DMS114 treated with DMSO at 0.1 percent for 48 hours (cell line): ENCODE results near the gene ALPI.
"Not testable (repeated sequence)": the region's sequence is repeated elsewhere in the genome, so short reads cannot be mapped to it uniquely, and the experiment has no call there.

Experiments used
- DNase-seq: peaks from one replicate; lab custom pipeline; 2025; ENCODE audit not compliant: unreplicated experiment; lab: John Stamatoyannopoulos, UW

The ALPI gene

DNA sequence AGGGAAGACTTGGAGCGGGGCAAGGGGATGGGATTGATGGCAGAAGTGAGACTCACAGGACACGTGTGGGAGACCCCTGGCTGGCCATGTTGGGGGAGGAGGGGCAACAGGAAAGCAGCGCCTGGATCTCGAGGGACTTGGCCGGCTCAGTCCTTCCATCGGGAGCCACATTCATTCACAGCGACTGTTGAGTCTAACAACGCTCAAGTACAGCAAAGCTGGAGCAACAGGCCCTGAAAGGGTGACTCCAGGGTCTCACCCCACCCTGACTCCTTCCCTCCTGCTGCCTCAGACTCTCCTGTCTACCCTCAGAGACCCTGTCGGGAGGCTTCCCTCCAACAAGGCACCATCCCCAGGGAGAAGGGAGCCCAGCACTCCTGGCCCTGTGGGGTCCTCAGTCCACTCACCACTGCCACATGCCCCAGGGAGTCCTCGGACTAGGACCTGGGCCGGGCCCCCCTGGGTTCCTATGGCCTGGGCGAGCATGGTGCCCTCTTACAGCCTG, 14.8 kb upstream of the ALPI start:
- no peak for DNase-seq

DNA sequence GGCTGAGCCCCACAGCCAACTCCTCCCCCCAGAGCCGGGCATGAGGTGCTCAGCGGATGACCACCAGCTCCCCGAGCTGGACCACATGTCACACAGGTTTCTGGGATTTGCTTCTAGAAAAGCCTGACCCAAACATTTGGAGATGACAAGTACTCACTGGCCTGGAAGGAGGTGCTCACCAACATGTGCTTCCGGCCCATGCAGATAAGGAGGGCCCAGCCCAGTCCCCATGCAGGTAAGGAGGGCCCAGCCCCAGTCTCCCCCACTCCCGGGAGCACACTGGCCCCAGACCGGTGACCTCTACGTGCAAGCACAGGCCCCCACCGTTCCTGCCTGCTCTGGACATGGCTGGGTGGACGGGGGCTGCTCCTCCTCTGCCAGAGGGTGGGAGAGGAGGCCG, 14.0 kb upstream of the ALPI start:
- DNase-seq: not testable (repeated sequence)

DNA sequence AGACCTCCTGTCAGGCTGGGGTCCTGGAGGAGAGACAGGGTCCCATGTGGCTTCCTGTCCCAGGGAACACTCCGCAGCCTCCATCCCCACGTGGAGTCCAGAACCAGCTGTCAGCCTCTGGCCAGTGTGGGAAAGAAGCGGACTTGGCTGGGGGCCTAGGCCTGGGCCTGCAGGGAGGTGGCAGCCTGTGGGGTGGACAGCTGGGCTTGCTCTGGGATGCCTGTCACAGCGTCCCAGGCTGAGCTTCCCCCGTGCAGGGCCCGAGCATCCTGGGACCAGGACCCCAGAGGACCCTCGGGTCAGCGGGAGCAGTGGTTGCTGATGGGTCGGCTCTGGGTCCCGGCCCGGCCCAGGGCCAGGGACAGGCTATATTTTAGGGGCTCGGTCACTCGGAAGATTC, 13.5 kb upstream of the ALPI start:
- not testable (repeated sequence) for DNase-seq

DNA sequence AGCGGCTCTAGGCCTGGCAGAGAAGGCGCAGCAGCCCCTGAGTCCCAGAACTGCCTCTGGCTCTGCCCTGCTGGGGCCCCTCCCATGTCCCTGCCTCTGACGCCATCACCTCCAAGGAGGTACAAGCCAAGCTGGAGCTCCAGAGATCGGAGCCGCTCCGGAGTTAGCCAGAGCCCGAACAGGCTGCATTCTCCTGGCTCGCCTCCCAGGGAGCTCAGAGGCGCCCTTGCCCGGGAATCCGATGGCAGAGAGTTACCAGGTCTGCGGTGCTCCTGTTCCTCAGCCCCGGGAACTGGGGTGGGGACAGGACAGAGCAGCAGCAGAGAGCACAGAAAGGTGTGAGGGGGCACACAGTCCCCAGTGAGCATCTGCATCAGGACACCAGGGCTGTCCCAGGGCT, 12.9 kb upstream of the ALPI start:
- DNase-seq: not testable (repeated sequence)

DNA sequence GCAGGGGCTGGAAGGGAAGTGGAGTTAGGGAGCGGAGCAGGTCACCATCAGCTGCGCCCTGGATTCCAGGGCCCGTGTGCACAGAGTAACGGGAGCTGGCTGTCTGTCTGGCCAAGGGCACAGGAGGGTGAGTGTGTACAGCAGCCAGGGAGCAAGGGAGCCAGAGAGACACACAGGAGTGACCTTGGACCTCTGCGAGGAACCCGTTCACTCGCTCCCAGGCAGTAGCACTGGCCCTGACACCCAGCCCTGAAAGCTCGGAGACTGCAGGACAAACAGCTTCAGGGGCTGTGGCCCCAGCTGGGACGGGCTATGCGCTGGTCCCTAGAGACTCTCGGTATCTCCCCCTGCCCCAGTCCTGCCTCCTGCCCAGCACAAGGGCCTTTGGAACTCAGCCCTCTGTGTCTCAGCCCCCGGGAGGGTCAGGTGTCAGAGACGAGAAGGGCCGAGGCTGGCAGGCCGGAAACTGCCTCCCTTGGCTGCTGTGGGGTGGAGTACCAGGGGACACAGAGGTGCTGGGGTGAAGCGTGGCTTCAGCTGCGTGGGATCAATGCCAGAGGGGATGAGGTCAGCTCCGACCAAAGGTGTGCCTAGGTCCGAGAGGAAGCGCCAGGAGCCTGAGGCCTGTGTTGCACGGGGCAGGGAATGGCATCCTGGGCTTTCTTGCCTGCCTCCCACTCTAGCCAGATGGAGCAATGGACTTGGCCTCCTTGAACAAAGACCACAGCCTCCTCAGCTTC, 12.1 kb upstream of the ALPI start:
- not testable (repeated sequence) for DNase-seq

DNA sequence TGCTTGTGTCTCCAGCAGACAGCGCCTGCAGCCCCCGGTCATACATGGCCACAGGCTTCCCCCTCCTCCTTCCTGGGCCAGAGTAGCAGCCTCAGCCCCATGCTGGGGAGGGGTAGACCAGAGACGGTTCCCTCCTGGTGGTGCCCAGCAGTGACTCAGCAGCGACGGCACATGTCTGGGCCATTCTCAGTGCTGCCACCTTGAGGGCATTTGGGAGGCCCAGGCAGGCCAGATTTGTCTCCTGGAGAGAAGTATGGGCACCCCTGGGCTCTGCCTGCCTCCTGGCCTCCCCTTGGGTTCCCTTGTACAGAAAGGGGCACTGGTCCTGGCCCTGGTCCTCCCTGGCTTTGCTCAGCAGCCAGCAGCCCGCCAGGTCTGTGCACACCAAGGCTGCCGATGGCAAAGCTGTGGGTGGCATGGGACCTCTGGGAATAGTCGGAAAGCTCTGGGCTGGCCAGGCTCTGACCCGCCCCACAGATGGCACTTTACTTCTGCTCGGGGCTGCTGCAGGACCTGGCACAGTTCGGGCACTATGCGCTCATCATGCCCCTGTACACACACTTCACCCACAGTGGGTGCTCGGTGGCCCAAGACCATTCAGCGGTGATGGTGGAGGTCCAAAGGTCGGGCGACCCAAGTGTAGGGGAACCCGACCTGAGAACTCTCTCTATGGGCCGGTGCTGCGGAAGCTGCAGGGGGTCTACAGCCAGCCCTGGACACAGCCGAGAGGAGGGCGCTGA, 11.4 kb upstream of the ALPI start:
- no peak for DNase-seq

DNA sequence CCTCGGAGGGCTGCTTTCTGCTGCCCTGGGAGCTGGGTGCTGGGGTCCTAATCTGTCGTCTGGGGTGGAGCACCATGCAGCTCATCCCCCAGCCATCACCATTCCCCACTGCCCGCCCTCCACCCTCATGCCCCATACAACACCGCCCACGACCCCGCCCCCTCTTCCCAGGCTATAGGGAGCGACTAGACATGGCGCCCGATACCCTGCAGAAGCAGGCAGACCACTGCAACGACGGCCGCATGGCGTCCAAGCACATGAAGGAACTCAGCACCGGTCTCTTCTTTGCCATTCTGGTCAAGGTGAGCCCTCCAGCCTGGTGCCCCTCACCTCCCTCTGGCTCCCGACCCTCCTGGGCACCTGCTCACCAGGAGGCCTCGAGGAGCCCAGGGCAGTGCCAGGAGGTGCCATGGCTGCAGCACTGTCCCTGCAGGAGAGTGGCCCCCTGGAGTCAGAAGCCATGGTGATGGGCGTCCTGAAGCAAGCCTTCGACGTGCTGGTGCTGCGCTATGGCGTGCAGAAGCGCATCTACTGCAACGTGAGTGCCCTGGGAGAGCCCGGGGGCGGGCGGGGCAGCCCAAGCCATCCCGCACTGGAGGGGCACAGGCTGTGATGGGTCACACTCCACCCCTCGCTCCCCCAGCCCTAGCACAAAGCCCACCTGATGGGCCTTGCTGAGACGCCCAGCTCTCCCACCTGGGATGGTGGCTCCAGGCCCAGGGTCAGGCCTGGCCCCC, 10.6 kb upstream of the ALPI start:
- not testable (repeated sequence) for DNase-seq

DNA sequence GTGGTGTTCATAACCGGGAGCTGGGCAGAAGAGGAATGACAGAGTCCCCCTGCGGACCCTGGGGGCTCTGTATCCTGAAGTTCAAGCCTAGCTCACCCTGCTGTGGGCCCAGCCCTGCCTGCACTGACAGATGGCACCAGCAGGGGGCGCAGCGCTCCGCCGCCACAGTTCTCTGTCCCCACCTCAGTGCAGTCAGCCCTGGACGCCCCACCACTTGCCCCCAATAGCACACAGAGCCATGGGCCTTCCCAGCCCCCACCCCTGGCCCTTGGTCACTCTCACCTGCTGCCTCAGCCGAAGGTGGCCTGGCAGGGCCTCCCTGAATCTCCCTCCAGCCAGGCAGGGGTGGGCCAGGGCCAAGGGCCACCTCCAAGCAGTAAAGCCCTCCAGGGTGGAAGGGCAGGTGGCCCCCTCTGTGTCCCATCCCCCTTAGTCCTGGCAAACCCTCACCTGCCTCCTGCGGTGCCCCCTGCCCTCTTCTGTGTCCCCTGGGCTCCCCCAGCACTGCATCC, 9.6 kb upstream of the ALPI start:
- not testable (repeated sequence) for DNase-seq

DNA sequence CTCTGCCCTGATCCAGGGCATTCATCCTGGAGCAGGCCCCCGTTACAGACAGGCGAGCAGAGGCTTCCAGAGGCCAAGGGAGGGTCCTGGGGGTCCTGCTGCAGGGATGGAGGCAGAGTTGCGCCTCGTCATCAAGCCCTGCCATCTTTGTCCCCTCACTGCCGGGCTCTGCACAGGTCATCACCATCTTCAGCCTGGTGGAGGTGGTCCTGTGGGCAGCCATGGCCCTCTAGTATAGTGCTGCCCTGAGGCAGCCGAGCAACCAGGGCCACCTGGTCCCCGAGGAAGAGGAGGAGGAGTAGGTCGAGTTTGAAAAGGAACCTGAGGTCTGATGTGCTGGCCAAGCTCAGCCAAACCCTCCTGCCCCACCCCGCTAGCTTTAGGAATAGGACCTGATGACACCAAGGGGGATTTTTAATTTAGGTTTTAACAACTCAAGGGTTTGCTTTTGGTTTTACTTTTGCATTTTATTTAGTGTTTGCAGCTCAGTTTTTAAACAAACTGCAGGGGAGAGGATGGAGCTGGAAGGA, 8.8 kb upstream of the ALPI start:
- DNase-seq: no peak

DNA sequence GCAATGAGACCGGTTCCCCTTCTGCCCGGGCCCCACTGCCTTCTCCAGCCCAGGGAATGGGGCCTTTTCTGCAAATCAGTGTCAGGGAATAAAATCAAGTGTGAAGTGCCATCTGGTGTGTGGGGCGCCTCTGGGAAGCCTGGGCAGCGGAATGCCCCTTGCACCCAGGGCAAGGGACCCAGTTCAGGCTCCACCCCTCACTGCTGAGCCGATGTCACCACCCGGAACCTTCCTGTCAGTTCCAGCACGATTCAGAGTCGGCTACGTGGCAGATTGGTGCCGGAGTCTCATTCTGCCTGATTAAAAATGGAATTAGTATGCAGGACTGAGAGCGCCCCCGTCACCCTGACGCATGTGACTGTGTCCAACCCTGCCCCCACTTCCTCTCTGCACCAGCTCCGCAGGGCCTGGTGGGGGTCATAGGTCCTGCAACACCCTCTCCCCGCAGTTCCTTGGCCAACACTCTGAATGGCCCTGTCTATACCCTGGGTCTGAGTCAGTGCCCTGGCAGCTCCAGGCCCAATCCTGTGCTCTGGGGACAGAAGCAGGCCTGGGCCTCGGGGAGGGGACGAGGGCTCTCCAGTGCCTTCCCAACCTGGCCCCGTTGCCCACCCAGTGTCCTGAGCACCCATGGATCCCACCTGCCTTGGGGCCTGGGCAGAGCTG, 8.2 kb upstream of the ALPI start:
- DNase-seq: no peak

DNA sequence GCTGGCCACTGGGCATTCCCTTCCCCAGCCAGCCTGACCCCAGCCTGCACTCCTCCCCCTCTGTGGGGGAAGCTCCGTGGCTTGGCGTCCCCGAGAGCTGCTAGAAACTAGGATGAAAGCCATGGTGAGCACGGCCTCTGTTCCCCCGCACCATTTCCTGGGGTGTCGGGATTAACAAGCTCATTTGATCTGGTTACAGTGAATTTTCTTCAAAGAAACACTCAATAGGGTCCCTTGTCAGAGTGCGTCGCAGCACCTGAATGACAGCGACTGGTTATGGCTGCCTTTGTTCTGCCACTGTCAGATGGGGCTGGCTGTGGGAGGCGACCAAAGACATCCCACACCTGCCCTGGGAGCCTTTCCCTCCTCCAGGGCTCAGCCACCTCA, 7.7 kb upstream of the ALPI start:
- no peak for DNase-seq

DNA sequence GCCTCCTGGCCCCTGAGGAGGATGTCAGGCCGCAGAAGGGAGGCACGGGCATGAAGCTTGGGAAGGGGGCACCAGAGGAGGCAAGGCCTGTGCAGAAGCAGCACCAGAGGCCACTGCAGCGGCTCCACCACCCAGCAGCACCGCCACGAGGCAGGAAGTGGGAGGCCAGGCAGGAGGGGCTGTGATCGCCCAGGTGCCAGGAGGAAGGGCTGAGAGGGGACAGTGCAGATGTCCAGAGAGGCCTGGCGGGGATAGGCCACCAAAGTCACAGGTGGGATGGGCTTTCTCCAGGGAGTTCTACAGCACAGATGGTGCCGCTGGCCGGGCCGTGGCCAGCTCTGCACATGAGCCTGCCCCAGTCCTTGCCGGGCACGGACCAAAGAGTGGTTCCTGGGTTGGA, 6.0 kb upstream of the ALPI start:
- no peak for DNase-seq

DNA sequence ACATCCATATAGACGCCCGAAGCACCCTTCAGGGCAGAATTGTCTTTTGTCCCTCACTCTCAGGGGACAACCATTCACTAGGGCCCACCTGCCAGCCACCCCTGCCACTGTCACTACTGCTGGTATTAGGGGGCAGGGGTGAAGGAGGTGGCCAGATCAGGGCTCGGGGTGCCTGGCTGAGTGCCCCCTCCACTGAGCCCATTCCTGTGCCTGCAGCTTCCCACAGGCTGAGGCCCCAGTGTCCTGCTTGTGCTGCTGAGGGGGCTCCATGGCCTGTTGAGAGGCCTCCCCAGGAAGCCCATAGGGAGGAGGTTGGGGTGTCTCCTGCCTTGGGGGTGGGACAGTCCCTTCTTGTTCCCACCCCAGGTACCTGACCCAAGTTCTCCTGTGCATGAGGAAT, 4.3 kb upstream of the ALPI start:
- DNase-seq: not testable (repeated sequence)

DNA sequence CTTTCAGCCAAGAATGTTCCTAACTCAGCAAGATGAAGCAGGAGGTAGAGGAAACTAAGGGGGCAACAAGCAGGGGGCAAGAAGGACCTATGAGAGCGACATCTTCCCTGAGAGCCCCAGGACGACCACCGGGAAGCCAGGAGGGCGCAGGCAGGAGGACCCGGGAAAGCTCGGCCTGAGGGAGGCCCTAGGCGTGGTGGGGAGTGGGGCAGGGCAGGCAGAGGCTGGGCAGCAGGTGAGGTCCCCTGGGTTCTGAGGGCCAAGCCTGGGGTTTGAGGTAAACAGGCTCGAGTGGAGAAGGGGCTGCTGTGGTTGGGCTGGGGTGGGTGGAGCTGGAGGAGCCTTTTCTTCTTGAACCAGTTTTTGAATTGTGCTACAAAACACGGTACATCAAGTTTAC, 1.3 kb upstream of the ALPI start:
- no peak for DNase-seq

DNA sequence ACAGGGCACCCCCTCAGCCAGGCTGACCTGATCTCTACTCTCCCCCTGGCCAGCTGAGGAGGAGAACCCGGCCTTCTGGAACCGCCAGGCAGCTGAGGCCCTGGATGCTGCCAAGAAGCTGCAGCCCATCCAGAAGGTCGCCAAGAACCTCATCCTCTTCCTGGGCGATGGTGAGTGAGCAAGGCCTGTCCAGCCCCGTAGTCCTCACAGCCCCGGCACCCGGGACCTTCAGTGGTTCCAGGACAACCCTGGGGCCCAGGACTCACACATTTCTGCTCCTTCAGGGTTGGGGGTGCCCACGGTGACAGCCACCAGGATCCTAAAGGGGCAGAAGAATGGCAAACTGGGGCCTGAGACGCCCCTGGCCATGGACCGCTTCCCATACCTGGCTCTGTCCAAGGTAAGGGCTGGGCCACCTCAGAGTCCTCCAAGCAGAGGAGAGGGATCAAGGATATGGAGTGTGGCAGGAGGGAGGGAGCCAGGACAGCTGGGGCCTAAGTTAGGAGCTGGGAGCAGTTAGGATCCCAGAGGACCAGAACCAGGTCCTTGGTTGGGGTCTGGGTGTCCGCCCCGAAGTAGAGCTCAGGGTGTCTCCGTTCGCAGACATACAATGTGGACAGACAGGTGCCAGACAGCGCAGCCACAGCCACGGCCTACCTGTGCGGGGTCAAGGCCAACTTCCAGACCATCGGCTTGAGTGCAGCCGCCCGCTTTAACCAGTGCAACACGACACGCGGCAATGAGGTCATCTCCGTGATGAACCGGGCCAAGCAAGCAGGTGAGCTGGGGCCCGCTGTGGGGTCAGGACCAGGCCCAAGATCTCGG, 555 bp downstream of the ALPI start:
- DNase-seq: no peak

DNA sequence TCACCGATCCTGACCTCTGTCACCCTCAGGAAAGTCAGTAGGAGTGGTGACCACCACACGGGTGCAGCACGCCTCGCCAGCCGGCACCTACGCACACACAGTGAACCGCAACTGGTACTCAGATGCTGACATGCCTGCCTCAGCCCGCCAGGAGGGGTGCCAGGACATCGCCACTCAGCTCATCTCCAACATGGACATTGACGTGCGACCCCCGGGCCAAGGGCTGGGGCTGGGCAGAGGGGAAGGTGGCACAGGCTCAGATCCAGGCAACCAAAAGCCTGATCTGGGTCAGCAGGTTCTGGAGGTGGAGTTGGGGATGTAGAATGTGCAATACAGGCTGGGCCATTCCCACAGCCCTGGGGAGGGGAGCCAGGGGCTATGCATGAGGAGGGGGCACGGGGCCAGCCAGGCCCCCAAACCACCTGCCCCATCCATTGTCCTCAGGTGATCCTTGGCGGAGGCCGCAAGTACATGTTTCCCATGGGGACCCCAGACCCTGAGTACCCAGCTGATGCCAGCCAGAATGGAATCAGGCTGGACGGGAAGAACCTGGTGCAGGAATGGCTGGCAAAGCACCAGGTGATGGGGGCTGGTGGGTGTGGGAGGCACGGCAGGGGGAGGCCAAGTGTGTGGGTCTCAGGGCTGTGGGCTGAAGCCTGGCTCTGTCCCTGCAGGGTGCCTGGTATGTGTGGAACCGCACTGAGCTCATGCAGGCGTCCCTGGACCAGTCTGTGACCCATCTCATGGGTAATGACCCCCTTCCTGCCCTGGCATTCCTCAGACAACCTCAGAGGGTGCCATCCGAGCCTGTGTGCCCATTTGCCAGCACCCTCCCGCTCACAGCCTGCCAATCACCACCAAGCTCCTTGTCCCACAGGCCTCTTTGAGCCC, 1.4 kb downstream of the ALPI start:
- DNase-seq: no peak

DNA sequence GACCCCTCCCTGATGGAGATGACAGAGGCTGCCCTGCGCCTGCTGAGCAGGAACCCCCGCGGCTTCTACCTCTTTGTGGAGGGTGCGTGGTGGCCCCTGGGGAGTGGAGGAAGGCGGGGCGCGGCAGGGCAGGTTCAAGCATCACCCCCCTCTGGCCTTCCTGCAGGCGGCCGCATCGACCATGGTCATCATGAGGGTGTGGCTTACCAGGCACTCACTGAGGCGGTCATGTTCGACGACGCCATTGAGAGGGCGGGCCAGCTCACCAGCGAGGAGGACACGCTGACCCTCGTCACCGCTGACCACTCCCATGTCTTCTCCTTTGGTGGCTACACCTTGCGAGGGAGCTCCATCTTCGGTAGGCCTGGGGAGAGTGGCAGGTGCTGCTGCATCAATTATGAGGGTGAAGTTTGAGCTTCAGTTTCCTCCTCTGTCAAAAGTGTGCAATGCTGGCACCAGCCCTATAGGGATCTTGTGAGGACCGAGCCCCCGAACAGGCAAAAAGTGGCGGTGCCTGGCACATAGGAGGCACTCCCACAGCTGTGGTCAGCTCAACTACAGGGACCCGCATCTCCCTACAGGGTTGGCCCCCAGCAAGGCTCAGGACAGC, 2.2 kb downstream of the ALPI start:
- no peak for DNase-seq

DNA sequence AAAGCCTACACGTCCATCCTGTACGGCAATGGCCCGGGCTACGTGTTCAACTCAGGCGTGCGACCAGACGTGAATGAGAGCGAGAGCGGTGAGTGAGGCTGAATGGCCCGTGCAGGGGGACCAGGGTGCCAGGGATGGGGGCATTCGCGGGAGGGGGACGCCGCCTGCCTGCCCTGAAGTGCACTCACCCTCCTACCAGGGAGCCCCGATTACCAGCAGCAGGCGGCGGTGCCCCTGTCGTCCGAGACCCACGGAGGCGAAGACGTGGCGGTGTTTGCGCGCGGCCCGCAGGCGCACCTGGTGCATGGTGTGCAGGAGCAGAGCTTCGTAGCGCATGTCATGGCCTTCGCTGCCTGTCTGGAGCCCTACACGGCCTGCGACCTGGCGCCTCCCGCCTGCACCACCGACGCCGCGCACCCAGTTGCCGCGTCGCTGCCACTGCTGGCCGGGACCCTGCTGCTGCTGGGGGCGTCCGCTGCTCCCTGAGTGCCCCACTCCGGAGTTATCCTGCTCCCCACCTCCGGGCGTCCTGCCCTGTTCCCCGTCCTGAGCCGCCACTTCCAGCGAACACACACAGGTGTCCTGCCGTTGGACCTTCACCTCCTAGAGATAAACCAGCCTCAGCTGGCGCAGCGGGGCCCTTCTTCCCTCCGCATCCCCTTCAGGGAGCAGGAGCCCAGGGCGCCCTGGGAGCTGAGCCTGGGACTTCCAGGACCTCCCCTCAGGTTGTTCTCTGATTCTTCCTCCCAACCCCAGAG, 2.9 kb downstream of the ALPI start:
- no peak for DNase-seq
